ENCODE results near the gene ABCB4. TPM values are rescaled to one million over a fixed set of nuclear protein-coding genes. Genes with fewer than 3 reads are reported as not detected.

ABCB4 gene
- total RNA-seq, 1 donor from 2014 or later = 19.8 TPM

DNA sequence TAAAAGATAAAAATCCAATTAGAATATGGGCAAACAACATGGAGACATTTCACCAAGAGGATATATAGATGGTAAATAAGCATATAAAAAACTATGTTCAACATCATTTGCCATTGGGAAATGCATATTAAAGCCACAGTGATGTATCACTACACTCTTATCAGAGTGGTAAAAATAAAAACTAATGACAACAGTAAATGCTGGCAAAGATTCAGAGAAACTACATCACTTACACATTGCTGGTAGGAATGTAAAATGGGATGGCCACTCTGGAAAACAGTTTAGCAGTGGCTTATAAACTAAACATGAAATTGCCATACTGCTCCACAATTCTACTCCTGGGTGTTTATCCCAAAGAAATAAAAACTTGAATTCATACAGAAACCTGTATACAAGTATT lies 70.8 kb downstream of the ABCB4 start:
- ChIA-PET CTCF (interaction anchor here (5.0 kb wide), 1 partner anchor 11 kb away, joined by 20 read pairs; no protein-coding TSS in a partner anchor), POLR2A (no interaction called here)
- TF ChIP-seq, protein P1, sequence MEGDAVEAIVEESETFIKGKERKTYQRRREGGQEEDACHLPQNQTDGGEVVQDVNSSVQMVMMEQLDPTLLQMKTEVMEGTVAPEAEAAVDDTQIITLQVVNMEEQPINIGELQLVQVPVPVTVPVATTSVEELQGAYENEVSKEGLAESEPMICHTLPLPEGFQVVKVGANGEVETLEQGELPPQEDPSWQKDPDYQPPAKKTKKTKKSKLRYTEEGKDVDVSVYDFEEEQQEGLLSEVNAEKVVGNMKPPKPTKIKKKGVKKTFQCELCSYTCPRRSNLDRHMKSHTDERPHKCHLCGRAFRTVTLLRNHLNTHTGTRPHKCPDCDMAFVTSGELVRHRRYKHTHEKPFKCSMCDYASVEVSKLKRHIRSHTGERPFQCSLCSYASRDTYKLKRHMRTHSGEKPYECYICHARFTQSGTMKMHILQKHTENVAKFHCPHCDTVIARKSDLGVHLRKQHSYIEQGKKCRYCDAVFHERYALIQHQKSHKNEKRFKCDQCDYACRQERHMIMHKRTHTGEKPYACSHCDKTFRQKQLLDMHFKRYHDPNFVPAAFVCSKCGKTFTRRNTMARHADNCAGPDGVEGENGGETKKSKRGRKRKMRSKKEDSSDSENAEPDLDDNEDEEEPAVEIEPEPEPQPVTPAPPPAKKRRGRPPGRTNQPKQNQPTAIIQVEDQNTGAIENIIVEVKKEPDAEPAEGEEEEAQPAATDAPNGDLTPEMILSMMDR (IDR thresholded peaks at IDR 0.05) = no peak
- Mint-ChIP-seq H3K36me3 (ENCODE audit: low read depth) (peaks cover 69% of the 10 kb centered on the region), H3K27me3 (no peaks in the 10 kb centered on the region), H3K9me3 (no peaks in the 10 kb centered on the region), H3K4me3 (no peak overlapping the region), H3K27ac (no peak overlapping the region), H3K4me1 (no peaks in the 10 kb centered on the region)
- ATAC-seq (ENCODE audit: low read depth) (no peak), DNase-seq (no peak)
- intact Hi-C loops (cut with micrococcal nuclease) = no loop called here

DNA sequence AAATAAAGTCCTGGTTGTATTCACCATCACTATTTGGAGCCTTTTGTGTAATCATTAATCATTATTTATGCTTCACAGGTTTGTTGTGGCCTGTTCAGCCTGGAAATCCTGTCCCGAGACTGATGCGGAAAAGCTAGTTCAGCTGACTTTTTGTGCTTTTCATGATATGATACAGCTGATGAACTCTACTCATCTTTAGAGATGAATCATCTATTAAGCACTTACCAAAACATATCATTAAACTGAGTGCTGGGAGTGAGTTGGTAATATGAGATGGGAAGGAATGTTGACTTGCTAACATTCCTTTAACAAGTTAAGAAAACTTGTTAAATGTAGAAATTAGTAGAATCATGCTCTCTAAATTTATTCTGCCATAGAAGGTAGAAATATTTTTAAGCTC lies 77.0 kb downstream of the ABCB4 start:
- CTCF ChIA-PET = no interaction called here

DNA sequence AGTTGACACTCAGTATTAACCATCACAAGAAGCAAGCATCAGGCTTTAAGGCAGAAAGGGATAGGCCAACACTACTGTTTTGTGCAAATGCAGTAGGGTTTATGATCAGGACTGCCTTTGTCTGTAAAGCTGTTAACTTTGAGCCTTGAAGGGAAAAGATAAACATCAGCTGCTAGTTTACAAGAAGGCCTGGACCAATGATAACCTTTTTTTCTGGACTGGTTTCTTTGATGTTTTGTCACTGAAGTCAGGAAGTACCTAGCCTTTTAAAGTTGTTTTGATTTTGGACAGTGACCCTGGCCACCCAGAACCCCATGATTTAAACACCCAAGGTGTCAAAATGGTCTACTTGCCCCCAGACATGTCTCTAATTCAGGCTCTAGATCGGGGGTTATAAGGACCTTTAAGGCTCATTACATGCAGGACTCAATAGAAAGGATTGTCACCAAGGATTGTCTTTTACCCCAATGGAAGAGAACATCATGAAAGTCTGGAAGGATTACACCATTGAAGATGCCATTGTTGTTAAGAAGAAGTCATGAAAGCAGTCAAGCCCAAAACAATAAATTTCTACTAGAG lies 79.9 kb downstream of the ABCB4 start:
- Mint-ChIP-seq H3K9me3 (no peaks in the 10 kb centered on the region), H3K27me3 (no peaks in the 10 kb centered on the region), H3K4me1 (no peaks in the 10 kb centered on the region), H3K27ac (no peak overlapping the region), H3K4me3 (no peak overlapping the region), H3K36me3 (ENCODE audit: low read depth) (peaks cover 51% of the 10 kb centered on the region)
- POLR2A ChIA-PET = no interaction called here
- TF ChIP-seq, protein P1 (IDR thresholded peaks at IDR 0.05) = no peak
- intact Hi-C loops (cut with micrococcal nuclease) = no loop called here
- ATAC-seq (ENCODE audit: low read depth) = no peak
- no peak for DNase-seq
- CTCF ChIA-PET = no interaction called here

More for the DNA sequence above, 77.0 kb downstream of the ABCB4 start:
- ATAC-seq (ENCODE audit: low read depth) = no peak
- DNase-seq = no peak
- POLR2A ChIA-PET = no interaction called here
- Mint-ChIP-seq H3K27me3 (no peaks in the 10 kb centered on the region), H3K4me1 (no peaks in the 10 kb centered on the region), H3K4me3 (no peak overlapping the region), H3K27ac (no peak overlapping the region), H3K9me3 (no peaks in the 10 kb centered on the region), H3K36me3 (ENCODE audit: low read depth) (peaks cover 58% of the 10 kb centered on the region)
- intact Hi-C loops (cut with micrococcal nuclease) = no loop called here
- TF ChIP-seq, protein P1 (IDR thresholded peaks at IDR 0.05) = no peak

DNA sequence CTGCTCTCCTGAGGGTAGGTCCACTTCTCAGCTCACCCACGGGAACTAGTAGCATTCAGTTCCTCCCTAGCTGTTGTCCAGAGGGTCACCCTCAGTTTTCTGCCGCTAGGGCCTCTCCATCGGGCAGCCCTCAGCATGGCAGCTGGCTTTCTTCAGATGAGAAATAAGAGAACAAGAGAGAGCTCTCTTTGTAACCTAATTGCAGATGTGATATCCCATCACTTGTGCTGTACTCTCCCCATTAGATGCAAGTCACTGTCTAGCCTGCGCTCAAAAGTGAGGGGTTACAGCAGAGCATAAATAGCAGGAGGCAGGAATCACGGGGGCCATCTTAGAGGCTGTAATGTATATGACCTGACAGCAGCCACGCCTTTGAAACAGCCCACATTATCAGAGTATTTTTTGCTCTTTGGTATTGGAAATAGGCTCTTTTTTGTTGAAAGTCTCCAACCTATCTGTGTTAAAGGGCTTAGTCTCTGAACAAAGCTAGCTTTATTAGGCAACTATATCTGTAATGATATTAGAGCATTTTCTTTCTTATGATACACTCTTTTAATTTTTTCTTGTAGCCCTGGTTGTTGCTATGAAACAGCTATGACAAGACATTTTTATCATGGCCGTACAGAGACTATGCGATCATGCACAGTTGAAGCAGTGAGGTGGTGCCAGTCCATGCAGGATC lies 84.3 kb downstream of the ABCB4 start:
- Mint-ChIP-seq H3K27me3 (no peaks in the 10 kb centered on the region), H3K4me1 (no peaks in the 10 kb centered on the region), H3K4me3 (no peak overlapping the region), H3K36me3 (ENCODE audit: low read depth) (peaks cover 54% of the 10 kb centered on the region), H3K9me3 (no peaks in the 10 kb centered on the region), H3K27ac (no peak overlapping the region)
- intact Hi-C loops (cut with micrococcal nuclease) = no loop called here
- CTCF ChIA-PET = no interaction called here
- no peak for DNase-seq
- TF ChIP-seq, protein P1 (IDR thresholded peaks at IDR 0.05) = no peak
- POLR2A ChIA-PET = interaction anchor here (0.9 kb wide), 1 partner anchor 174 kb away, joined by 3 read pairs; no protein-coding TSS in a partner anchor
- ATAC-seq (ENCODE audit: low read depth) = no peak

DNA sequence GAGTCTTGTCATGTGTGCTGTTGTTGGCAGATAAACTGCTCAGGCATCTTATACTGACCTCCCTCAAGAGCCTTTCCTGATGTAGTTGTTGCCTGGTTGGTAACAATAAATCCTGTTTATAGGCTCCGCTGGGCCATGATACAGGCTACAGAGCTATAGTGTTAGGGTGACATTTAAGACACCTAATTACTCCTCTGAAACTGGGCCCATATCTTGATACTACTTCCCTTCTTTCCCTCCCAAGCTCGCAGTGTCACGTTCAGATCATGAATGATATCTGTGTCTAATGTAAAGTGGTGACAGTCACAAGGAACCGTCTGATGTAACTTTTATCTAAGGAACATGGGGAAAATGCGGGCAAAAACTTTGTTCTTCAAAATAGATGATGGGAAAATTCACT lies 94.6 kb downstream of the ABCB4 start:
- peaks cover 5% of the 10 kb centered on the region for H3K9me3 Mint-ChIP-seq
- ChIA-PET POLR2A (no interaction called here), CTCF (interaction anchor here (1.4 kb wide), 1 partner anchor 35 kb away, joined by 3 read pairs; no protein-coding TSS in a partner anchor)
- H3K4me3 Mint-ChIP-seq = no peak overlapping the region
- no peaks in the 10 kb centered on the region for H3K27me3 Mint-ChIP-seq
- TF ChIP-seq, protein P1 (IDR thresholded peaks at IDR 0.05) = no peak
- H3K27ac Mint-ChIP-seq = no peak overlapping the region
- no peaks in the 10 kb centered on the region for H3K4me1 Mint-ChIP-seq
- no peak for ATAC-seq (ENCODE audit: low read depth)
- intact Hi-C loops (cut with micrococcal nuclease) = no loop called here
- no peak for DNase-seq
- peaks cover 43% of the 10 kb centered on the region for H3K36me3 Mint-ChIP-seq (ENCODE audit: low read depth)
